ENCODE measurements around the gene ATP1A4. TPM values are rescaled to one million over a fixed set of nuclear protein-coding genes. Genes with fewer than 3 reads are reported as not detected.

Gene ATP1A4
- total and polyA plus RNA-seq, 2 of the 13 experiments (the other 11 are each of a cell fraction or from before 2014, with no cell fraction given) = not detected

DNA sequence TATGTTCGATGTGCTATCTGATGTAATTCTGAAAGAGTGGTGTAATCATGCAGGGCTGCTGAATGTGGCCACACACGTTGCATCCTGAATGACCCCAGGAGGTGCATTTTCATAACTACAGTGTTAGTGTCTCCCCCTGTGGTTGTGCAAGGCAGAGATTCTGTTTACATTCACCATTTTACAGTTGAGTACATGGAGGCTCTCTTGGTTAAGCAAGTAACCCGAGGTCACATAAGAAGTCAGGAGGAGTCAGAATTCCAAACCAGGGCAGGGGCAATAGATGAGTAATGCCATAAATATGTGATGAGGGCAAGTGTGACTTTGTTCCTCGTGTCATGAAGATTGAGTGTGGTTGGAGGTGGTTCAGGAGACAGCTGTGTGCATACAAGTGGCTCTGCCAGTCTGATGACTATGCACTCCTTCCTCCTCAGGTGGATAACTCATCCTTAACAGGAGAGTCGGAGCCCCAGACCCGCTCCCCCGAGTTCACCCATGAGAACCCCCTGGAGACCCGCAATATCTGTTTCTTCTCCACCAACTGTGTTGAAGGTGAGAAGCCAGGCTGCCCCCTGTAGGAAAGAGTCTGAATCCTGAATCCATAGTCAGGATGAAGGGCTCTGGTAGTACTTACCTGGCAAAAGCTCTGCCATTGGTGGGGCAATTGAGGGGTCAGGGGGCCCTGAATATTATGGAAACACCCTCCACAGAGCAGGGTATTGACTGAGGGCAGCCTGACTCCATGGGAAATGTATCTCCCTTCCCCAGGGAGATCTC is 26.5 kb upstream of the ATP1A4 start (continued):
- TF ChIP-seq, protein P1, sequence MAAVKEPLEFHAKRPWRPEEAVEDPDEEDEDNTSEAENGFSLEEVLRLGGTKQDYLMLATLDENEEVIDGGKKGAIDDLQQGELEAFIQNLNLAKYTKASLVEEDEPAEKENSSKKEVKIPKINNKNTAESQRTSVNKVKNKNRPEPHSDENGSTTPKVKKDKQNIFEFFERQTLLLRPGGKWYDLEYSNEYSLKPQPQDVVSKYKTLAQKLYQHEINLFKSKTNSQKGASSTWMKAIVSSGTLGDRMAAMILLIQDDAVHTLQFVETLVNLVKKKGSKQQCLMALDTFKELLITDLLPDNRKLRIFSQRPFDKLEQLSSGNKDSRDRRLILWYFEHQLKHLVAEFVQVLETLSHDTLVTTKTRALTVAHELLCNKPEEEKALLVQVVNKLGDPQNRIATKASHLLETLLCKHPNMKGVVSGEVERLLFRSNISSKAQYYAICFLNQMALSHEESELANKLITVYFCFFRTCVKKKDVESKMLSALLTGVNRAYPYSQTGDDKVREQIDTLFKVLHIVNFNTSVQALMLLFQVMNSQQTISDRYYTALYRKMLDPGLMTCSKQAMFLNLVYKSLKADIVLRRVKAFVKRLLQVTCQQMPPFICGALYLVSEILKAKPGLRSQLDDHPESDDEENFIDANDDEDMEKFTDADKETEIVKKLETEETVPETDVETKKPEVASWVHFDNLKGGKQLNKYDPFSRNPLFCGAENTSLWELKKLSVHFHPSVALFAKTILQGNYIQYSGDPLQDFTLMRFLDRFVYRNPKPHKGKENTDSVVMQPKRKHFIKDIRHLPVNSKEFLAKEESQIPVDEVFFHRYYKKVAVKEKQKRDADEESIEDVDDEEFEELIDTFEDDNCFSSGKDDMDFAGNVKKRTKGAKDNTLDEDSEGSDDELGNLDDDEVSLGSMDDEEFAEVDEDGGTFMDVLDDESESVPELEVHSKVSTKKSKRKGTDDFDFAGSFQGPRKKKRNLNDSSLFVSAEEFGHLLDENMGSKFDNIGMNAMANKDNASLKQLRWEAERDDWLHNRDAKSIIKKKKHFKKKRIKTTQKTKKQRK (IDR thresholded peaks at IDR 0.05; ENCODE audit: low read length) = no peak
- no peak for TF ChIP-seq PPARG (CRISPR knock-in tag; conservative IDR thresholded peaks at IDR 0.05)
- no peak for TF ChIP-seq ZEB1 (IDR thresholded peaks at IDR 0.05; ENCODE audit: insufficient replicate concordance, low read depth)
- TF ChIP-seq, protein P2, sequence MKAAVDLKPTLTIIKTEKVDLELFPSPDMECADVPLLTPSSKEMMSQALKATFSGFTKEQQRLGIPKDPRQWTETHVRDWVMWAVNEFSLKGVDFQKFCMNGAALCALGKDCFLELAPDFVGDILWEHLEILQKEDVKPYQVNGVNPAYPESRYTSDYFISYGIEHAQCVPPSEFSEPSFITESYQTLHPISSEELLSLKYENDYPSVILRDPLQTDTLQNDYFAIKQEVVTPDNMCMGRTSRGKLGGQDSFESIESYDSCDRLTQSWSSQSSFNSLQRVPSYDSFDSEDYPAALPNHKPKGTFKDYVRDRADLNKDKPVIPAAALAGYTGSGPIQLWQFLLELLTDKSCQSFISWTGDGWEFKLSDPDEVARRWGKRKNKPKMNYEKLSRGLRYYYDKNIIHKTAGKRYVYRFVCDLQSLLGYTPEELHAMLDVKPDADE (CRISPR knock-in tag; IDR thresholded peaks at IDR 0.05) = no peak
- no peak for TF ChIP-seq ETV6 (CRISPR knock-in tag; conservative IDR thresholded peaks at IDR 0.05)
- TF ChIP-seq ZNF678 (CRISPR knock-in tag; IDR thresholded peaks at IDR 0.05) = no peak
- no peak for TF ChIP-seq GABPA (IDR thresholded peaks at IDR 0.05; ENCODE audit: low read depth, low read length)
- TF ChIP-seq GABPA (CRISPR knock-in tag; IDR thresholded peaks at IDR 0.05; ENCODE audit: low read depth) = no peak
- TF ChIP-seq, protein P3, sequence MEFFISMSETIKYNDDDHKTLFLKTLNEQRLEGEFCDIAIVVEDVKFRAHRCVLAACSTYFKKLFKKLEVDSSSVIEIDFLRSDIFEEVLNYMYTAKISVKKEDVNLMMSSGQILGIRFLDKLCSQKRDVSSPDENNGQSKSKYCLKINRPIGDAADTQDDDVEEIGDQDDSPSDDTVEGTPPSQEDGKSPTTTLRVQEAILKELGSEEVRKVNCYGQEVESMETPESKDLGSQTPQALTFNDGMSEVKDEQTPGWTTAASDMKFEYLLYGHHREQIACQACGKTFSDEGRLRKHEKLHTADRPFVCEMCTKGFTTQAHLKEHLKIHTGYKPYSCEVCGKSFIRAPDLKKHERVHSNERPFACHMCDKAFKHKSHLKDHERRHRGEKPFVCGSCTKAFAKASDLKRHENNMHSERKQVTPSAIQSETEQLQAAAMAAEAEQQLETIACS (CRISPR knock-in tag; IDR thresholded peaks at IDR 0.05) = no peak
- TF ChIP-seq ZNF724P (CRISPR knock-in tag; IDR thresholded peaks at IDR 0.05; ENCODE audit: borderline replicate concordance) = no peak
- TF ChIP-seq ZNF546 (CRISPR knock-in tag; conservative IDR thresholded peaks at IDR 0.05) = no peak
- TF ChIP-seq ZNF44 (CRISPR knock-in tag; IDR thresholded peaks at IDR 0.05) = no peak
- TF ChIP-seq ZNF792 (CRISPR knock-in tag; IDR thresholded peaks at IDR 0.05) = no peak
- no peak for TF ChIP-seq ZFP36L2 (CRISPR knock-in tag; IDR thresholded peaks at IDR 0.05)
- TF ChIP-seq ZNF17 (CRISPR knock-in tag; IDR thresholded peaks at IDR 0.05) = no peak
- TF ChIP-seq YEATS2 (CRISPR knock-in tag; IDR thresholded peaks at IDR 0.05; ENCODE audit: borderline replicate concordance) = no peak
- no peak for TF ChIP-seq ZNF501 (CRISPR knock-in tag; IDR thresholded peaks at IDR 0.05)
- no peak for TF ChIP-seq BCL6 (CRISPR knock-in tag; IDR thresholded peaks at IDR 0.05)
- TF ChIP-seq MEF2D (CRISPR knock-in tag; IDR thresholded peaks at IDR 0.05) = no peak
- TF ChIP-seq ZKSCAN5 (CRISPR knock-in tag; IDR thresholded peaks at IDR 0.05) = no peak
- no peak for TF ChIP-seq MYNN (CRISPR knock-in tag; IDR thresholded peaks at IDR 0.05; ENCODE audit: low read depth)
- no peak for TF ChIP-seq HDAC1 (CRISPR knock-in tag; IDR thresholded peaks at IDR 0.05)
- no peak for TF ChIP-seq BRCA1 (CRISPR knock-in tag; IDR thresholded peaks at IDR 0.05)
- TF ChIP-seq, protein P4, sequence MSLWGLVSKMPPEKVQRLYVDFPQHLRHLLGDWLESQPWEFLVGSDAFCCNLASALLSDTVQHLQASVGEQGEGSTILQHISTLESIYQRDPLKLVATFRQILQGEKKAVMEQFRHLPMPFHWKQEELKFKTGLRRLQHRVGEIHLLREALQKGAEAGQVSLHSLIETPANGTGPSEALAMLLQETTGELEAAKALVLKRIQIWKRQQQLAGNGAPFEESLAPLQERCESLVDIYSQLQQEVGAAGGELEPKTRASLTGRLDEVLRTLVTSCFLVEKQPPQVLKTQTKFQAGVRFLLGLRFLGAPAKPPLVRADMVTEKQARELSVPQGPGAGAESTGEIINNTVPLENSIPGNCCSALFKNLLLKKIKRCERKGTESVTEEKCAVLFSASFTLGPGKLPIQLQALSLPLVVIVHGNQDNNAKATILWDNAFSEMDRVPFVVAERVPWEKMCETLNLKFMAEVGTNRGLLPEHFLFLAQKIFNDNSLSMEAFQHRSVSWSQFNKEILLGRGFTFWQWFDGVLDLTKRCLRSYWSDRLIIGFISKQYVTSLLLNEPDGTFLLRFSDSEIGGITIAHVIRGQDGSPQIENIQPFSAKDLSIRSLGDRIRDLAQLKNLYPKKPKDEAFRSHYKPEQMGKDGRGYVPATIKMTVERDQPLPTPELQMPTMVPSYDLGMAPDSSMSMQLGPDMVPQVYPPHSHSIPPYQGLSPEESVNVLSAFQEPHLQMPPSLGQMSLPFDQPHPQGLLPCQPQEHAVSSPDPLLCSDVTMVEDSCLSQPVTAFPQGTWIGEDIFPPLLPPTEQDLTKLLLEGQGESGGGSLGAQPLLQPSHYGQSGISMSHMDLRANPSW (CRISPR knock-in tag; IDR thresholded peaks at IDR 0.05; ENCODE audit: borderline replicate concordance) = no peak

Data from HepG2 (cell line).